Osteoblast (primary cell): ENCODE data around the gene LENG8. TPM values are rescaled to one million over a fixed set of nuclear protein-coding genes. Genes with fewer than 3 reads are reported as not detected.

Source experiments
- DNase-seq: peaks from one replicate; pipeline ENCODE4 v3.0.0; 2011; ENCODE audit warnings: low spot score, mixed read lengths; ENCODE audit not compliant: insufficient read length; ENCODE audit errors: missing footprints
- H2AFZ ChIP-seq: 2 replicates; pipeline ENCODE4 v1.6.0; 2011; ENCODE audit warnings: mild to moderate bottlenecking, low read length
- H3K27ac ChIP-seq: 2 replicates; pipeline ENCODE4 v1.5.1; 2011; ENCODE audit warnings: mild to moderate bottlenecking, low read depth, low read length, moderate library complexity
- H3K27me3 ChIP-seq: 2 replicates; pipeline ENCODE4 v1.6.0; 2012; ENCODE audit warnings: mild to moderate bottlenecking, control low read depth, inconsistent platforms, low read length, moderate library complexity; ENCODE audit not compliant: insufficient read depth
- H3K36me3 ChIP-seq: 2 replicates; pipeline ENCODE4 v1.5.1; 2011; ENCODE audit warnings: mild to moderate bottlenecking, low read length, control low read depth, moderate library complexity; ENCODE audit not compliant: insufficient read depth
- H3K4me1 ChIP-seq: 2 replicates; pipeline ENCODE4 v1.5.1; 2011; ENCODE audit warnings: mild to moderate bottlenecking, low read length, control low read depth, moderate library complexity; ENCODE audit not compliant: insufficient read depth
- H3K4me2 ChIP-seq: 2 replicates; pipeline ENCODE4 v1.6.0; 2011; ENCODE audit warnings: mild to moderate bottlenecking, low read length; ENCODE audit not compliant: insufficient read depth
- H3K4me3 ChIP-seq: fragments of 200-600 bp; sonication (generic); 3 replicates; pipeline ENCODE4 v1.5.1; 2012; ENCODE audit warnings: mild to moderate bottlenecking, low read length, inconsistent platforms; ENCODE audit not compliant: insufficient read depth
- H3K79me2 ChIP-seq: 2 replicates; pipeline ENCODE4 v1.6.0; 2012; ENCODE audit warnings: mild to moderate bottlenecking, low read length, control low read depth, inconsistent platforms; ENCODE audit not compliant: insufficient read depth
- H3K9me3 ChIP-seq: 2 replicates; pipeline ENCODE4 v1.5.1; 2011; ENCODE audit warnings: low read depth, low read length, control low read depth
- H4K20me1 ChIP-seq: 2 replicates; pipeline ENCODE4 v1.6.0; 2012; ENCODE audit warnings: mild to moderate bottlenecking, low read length, control low read depth; ENCODE audit not compliant: insufficient read depth
- CTCF ChIP-seq: IDR thresholded peaks from 2 replicates; pipeline ENCODE4 v1.5.1; 2011; ENCODE audit warnings: mild to moderate bottlenecking, low read depth, low read length, moderate library complexity; ENCODE audit errors: extremely low read depth
- total RNA-seq: library from RNA; depleted of rRNA; stranded (reverse); fragments of >200 nt; gene quantifications from 2 replicates; pipeline ENCODE4 v1.2.3, GENCODE V29; 2012

LENG8 gene
- total RNA-seq, 1 donor: 42.3 TPM

GRCh38 chr19:54449701-54450069 lies 686 bp downstream of the LENG8 start:
- Histone ChIP-seq H3K4me1 (peaks cover 28% of the 10 kb centered on the region), H3K27me3 (no peaks in the 10 kb centered on the region), H4K20me1 (peaks cover 53% of the 10 kb centered on the region), H2AFZ (no peak overlapping the region), H3K4me2 (peak overlapping the region; percentile 91), H3K27ac (peak overlapping the region; percentile 99), H3K9me3 (no peaks in the 10 kb centered on the region), H3K79me2 (peaks cover 78% of the 10 kb centered on the region), H3K36me3 (peaks cover 36% of the 10 kb centered on the region), H3K4me3 (peak overlapping the region; percentile 95)
- DNase-seq: peak; percentile 83
- TF ChIP-seq CTCF: no peak

- Histone ChIP-seq H3K4me2 (peak overlapping the region; percentile 91), H3K27ac (peak overlapping the region; percentile 99), H3K27me3 (no peaks in the 10 kb centered on the region), H3K4me3 (peak overlapping the region; percentile 95), H3K79me2 (peaks cover 95% of the 10 kb centered on the region), H4K20me1 (peaks cover 65% of the 10 kb centered on the region), H3K9me3 (no peaks in the 10 kb centered on the region), H3K4me1 (peaks cover 28% of the 10 kb centered on the region), H2AFZ (no peak overlapping the region), H3K36me3 (peaks cover 49% of the 10 kb centered on the region)
- no peak for TF ChIP-seq CTCF
- DNase-seq: peak; percentile 94
These were observed 2.4 kb downstream of the LENG8 start for GRCh38 chr19:54451331-54451871.

- no peak overlapping the region for H2AFZ ChIP-seq
- H3K4me3 ChIP-seq: no peak overlapping the region
- H3K9me3 ChIP-seq: no peaks in the 10 kb centered on the region
- peaks cover 28% of the 10 kb centered on the region for H3K4me1 ChIP-seq
- peaks cover 97% of the 10 kb centered on the region for H3K79me2 ChIP-seq
- H3K36me3 ChIP-seq: peaks cover 54% of the 10 kb centered on the region
- peaks cover 71% of the 10 kb centered on the region for H4K20me1 ChIP-seq
- peak overlapping the region; percentile 91 for H3K4me2 ChIP-seq
- peak overlapping the region; percentile 99 for H3K27ac ChIP-seq
- no peaks in the 10 kb centered on the region for H3K27me3 ChIP-seq
- TF ChIP-seq CTCF: no peak
- DNase-seq: peak; percentile 39
These were observed 3.0 kb downstream of the LENG8 start for GRCh38 chr19:54451997-54452396.

- Histone ChIP-seq H3K27ac (no peak overlapping the region), H3K79me2 (peaks cover 94% of the 10 kb centered on the region), H4K20me1 (peaks cover 74% of the 10 kb centered on the region), H3K27me3 (no peaks in the 10 kb centered on the region), H3K4me2 (no peak overlapping the region), H3K4me3 (no peak overlapping the region), H3K9me3 (no peaks in the 10 kb centered on the region), H3K4me1 (peaks cover 22% of the 10 kb centered on the region), H2AFZ (no peak overlapping the region), H3K36me3 (peaks cover 60% of the 10 kb centered on the region)
- no peak for DNase-seq
- TF ChIP-seq CTCF: no peak
These were observed 3.6 kb downstream of the LENG8 start for GRCh38 chr19:54452626-54453025.
